HT-29 (cell line): Measurements from ENCODE around the gene PRRC2A. TPM values are rescaled to one million over a fixed set of nuclear protein-coding genes. Genes with fewer than 3 reads are reported as not detected.

Experiments used
- DNase-seq: peaks from one replicate; pipeline ENCODE4 v3.0.0-alpha.2; 2015; ENCODE audit warnings: low spot score
- total RNA-seq: library from RNA; depleted of rRNA; stranded (reverse); fragments of >200 nt; shearing (Covaris generic); gene quantifications from 2 replicates; pipeline ENCODE4 v1.2.3, GENCODE V29; 2014

PRRC2A gene
- total RNA-seq, 1 experiment from 2014 or later = 172 TPM

DNA sequence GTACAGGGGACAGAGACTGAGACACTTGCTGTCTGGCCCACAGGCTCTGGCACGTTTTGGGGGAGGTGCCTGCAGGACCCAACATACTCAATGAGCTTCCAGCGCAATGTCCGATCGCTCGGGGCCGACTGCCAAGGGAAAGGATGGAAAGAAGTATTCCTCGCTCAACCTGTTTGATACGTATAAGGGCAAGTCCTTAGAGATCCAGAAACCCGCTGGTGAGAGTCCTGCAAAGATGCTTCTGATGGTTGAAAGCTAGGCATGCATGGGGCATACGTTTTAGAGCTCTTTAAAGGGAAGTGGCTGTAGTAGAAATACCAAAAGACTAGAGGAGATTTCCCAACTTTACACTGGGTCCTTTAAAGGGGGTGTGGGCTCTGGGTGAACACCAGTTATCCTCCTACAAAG, 2.2 kb downstream of the PRRC2A start:
- no peak for DNase-seq

DNA sequence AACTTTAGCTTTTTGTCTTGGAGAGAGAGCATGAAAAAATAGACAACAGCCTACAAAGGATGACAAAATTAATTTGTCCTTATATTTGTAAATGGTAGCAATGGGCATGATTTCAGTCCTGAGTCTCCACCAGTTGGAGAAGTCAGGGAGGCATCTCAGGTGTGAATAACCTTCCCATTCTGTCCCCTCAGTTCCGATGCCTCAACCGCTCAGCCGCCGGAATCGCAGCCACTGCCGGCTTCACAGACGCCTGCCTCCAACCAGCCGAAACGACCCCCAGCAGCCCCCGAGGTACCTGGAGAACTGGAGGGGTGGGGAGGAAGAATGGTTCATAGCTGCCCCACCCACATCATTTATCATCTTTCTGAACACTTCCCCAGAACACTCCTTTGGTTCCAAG, 3.6 kb downstream of the PRRC2A start:
- DNase-seq = no peak

DNA sequence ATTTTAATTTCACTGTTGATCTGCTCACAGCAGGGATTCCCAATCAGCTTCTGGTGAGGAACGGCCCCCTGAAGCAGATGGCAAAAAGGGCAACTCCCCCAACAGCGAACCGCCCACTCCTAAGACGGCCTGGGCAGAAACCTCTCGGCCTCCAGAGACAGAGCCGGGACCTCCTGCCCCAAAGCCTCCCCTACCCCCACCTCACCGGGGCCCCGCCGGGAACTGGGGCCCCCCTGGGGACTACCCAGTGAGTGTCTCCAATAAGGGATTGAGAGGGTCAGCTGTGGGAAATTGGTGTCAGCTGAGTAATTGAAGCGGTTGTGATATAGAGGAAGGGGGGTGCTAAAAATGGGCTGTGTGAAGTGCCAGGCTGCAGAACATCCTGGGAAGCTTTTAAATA, 6.4 kb downstream of the PRRC2A start:
- DNase-seq = no peak

DNA sequence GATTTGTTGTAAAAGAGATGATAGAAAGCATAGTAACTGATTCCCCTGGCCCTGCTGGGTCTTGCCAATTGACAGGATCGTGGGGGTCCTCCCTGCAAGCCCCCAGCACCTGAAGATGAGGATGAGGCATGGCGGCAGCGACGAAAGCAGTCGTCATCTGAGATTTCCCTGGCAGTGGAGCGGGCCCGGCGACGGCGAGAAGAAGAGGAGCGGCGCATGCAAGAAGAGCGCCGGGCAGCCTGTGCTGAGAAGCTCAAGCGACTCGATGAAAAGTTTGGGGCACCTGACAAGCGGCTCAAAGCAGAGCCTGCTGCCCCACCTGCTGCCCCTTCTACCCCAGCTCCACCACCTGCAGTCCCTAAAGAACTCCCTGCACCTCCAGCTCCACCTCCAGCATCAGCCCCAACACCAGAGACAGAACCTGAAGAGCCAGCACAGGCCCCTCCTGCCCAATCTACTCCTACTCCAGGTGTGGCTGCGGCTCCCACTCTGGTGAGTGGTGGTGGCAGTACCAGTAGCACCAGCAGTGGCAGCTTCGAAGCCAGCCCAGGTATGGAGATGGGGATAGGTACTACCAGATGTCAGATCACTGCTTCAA, 7.3 kb downstream of the PRRC2A start:
- no peak for DNase-seq

DNA sequence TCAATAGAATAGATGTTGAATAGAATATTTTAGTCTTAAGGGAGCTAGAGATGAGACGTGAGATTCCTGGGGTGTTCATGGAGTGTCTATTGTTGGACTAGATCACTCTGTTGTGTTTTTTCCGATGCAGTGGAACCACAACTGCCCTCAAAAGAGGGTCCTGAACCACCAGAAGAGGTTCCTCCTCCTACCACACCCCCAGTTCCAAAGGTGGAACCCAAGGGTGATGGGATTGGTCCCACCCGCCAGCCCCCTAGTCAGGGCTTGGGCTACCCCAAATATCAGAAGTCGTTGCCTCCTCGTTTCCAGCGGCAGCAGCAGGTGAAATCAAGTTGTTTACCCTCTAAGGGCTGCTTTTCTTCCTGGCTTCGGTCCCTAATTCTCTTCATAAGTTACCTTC, 8.5 kb downstream of the PRRC2A start:
- DNase-seq = no peak

DNA sequence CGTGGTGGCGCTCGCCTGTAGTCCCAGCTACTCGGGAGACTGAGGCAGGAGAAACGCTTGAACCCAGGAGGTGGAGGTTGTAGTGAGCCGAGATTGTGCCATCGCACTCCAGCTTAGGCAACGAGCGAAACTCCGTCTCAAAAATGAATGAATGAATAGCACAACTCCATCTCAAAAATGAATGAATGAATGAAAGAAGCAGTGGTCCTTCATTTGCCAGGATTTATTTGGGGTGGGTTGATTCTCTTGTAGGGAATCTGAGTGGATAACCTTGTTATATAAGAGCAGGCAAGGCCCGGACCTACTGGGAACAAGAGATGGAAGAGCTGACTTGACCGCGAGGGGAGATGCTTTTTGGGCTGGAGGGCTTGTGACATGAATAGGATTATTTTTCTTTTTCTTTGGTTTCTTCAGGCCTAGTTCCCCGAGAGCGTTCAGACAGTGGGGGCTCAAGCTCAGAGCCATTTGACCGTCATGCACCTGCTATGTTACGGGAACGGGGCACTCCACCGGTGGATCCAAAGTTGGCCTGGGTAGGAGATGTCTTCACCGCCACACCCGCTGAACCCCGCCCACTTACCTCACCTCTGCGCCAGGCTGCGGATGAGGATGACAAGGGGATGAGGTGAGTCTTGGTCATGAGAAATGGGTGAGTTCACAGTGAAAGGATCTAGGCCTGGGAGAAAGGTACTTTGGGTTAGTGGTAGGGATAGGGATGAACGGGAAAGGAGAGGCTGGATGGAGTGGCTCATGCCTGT, 9.8 kb downstream of the PRRC2A start:
- no peak for DNase-seq

DNA sequence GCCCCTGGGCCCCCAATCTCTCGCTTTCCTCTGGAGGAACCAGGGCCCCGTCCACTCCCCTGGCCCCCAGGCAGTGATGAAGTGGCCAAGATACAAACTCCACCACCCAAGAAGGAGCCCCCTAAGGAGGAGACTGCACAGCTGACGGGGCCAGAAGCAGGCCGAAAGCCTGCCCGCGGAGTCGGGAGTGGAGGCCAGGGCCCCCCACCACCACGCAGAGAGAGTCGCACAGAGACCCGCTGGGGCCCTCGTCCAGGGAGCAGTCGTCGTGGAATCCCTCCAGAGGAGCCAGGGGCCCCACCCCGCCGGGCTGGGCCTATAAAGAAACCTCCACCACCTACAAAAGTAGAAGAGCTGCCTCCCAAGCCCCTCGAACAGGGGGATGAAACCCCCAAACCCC, 10.7 kb downstream of the PRRC2A start:
- no peak for DNase-seq

DNA sequence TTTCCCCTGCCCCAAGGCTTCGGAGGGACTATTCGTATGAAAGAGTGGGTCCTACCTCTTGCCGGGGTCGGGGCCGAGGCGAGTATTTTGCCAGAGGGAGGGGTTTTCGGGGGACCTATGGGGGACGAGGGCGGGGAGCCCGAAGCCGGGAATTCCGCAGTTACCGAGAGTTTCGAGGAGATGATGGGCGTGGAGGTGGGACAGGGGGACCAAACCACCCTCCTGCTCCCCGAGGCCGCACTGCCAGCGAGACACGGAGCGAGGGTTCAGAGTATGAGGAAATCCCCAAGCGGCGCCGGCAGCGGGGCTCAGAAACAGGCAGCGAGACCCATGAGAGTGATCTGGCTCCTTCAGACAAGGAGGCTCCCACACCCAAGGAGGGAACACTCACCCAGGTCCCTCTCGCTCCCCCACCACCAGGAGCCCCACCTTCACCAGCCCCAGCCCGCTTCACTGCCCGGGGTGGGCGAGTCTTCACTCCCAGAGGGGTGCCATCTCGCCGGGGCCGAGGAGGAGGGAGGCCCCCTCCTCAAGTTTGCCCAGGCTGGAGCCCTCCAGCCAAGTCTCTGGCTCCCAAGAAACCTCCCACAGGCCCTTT, 11.3 kb downstream of the PRRC2A start:
- no peak for DNase-seq

DNA sequence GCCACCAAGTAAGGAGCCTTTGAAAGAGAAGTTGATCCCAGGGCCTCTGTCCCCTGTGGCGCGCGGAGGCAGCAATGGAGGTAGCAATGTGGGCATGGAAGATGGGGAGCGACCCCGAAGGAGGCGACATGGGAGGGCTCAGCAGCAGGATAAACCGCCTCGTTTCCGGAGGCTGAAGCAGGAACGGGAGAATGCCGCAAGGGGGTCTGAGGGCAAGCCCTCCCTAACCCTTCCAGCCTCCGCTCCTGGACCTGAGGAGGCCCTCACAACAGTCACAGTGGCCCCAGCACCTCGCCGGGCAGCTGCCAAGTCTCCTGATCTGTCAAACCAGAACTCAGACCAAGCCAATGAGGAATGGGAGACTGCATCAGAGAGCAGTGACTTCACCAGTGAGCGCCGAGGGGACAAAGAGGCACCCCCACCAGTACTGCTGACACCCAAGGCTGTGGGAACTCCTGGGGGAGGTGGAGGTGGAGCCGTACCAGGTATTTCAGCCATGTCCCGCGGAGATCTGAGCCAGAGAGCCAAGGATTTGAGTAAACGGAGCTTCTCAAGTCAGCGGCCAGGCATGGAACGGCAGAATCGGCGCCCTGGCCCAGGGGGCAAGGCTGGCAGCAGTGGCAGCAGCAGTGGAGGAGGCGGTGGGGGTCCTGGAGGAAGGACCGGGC, 11.9 kb downstream of the PRRC2A start:
- no peak for DNase-seq

DNA sequence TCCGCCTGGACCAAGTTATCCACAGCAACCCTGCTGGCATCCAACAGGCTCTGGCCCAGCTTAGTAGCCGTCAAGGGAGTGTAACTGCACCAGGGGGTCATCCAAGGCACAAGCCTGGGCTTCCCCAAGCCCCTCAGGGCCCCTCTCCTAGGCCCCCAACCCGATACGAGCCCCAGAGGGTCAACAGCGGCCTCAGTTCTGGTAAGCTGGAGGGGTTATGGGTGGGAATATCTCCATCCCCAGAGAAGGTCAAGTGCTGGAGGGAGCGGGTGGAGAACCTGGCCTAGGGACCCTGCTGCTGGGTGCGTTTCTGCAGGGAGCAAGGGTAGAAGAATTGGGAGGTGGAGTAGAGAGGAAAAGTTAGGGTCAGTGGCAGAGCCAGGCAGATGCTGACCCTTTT, 12.9 kb downstream of the PRRC2A start:
- DNase-seq = no peak

DNA sequence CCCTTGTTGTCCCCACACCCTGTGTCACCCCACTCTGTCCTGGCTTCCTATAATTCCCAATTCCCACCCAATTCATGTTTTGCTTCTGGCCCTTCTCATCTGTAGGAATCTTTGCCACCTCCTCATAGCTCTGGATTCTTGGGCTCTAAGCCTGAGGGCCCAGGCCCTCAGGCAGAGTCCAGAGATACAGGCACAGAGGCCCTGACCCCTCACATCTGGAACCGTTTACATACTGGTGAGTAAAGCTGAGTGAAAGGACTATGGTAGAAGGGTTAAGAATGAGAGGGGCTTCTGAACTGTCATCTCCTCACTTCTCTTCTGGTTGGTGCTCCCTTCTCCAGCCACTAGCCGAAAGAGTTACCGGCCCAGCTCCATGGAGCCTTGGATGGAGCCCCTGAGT, 13.6 kb downstream of the PRRC2A start:
- DNase-seq = no peak

DNA sequence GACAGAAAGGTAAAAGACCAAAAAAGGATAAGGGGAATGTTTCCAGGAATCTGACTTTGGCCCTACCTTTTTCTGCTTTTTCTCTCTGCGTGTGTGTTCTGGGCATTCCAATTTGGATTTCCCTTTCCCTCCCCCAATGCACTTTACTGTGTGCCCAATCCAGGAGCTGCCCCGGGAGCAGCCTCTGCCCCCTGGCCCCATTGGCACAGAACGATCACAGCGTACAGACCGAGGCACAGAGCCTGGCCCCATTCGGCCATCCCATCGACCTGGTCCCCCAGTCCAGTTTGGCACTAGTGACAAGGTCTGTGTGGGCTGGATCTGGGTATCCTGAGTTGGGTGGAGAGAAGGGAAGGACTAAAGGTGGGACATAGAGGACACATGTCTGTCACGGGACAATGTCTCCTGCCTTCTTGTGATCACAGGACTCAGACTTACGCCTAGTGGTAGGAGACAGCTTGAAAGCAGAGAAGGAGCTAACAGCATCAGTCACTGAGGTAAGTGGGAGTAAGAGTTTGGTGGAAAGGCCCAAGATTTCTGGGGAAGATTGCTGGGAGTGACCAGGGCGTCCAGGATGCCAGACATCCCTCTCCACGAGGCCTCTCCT, 14.6 kb downstream of the PRRC2A start:
- DNase-seq = no peak

DNA sequence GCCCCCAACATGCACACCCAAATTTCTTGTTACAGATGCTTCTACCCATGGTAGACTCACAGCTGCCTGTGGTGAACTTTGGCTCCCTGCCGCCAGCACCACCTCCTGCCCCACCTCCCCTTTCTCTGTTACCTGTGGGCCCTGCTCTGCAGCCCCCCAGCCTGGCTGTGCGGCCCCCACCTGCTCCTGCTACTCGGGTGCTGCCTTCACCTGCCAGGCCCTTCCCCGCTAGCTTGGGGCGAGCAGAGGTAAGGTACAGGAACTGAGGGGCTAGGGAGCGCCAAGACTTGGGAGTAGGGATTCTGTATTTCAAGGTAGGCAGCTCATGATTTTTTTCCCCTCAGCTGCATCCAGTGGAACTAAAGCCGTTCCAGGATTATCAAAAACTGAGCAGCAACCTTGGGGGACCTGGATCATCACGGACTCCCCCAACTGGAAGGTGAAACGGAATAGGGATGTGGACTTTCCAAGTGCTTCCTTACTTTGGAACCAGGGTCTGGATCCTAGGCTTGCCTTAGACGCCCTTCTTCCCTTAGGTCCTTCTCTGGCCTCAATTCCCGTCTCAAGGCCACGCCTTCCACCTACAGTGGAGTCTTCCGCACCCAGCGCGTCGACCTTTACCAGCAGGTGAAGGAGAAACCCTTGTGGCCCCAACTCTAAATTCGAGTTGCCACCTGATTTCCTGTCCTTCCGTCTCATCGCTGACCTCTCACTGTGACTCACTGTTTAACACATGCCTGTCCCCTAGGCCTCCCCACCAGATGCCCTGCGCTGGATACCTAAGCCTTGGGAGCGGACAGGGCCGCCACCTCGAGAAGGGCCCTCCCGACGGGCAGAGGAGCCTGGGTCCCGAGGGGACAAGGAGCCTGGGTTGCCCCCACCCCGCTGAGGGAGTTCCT, 16.4 kb downstream of the PRRC2A start:
- no peak for DNase-seq

DNA sequence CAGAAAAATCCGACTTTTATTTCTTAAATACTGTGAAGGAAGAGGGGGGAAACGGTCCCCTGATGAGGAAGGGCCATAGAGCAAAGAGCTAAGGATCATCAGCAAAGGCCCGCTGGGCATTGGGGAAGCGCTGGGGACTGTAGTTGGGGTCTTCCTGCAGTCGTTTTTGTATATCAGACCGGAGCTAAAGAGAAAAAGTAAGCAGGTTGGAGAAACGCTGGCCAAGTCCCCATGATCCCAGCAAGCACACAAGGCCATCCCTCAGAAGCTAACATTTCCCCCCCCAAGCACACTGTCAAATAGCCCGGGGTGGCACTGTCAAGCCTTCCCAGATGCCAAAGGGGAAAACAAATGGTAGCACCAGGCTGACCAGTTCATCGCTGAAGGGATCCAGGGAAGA, 18.5 kb downstream of the PRRC2A start:
- DNase-seq = no peak

DNA sequence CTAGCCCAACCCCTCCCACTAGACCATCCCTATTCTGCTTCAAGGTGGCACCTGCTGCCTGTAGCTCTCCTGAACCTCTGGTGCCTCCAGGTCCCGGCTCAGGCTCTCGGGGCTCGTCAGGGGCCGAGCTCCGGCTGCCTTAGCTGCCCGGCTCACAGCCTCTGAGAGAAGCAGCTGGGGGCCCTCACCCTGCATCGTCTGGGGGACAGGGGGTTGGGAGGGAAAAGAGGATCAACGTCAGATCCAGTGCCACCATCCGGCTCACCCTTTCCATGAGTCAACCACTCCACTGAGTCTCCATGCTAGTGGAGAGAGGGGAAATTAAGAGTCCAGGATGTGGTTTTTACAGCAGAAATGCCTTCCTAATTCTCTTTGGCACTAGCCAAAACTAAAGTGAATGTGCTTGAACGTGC, 18.9 kb downstream of the PRRC2A start:
- DNase-seq = no peak

DNA sequence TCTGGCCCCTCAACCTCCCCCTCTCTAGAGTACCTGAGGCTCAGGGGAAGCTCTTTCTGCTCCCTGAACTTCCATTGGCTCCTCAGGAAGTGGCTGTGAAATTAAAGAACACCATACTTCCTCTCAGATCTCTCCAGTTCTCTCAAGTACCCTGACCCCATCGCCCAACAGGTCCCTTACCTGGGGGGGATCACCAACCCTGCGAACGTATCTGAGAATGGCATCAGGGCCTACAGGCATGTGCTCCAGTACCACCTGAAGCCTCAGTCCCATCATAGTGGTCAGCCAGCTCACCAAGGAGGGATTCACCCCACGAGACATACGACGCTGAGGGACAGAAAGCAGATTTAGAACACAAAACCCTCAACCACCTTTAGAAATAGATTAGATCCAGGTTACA, 20.1 kb downstream of the PRRC2A start:
- no peak for DNase-seq

DNA sequence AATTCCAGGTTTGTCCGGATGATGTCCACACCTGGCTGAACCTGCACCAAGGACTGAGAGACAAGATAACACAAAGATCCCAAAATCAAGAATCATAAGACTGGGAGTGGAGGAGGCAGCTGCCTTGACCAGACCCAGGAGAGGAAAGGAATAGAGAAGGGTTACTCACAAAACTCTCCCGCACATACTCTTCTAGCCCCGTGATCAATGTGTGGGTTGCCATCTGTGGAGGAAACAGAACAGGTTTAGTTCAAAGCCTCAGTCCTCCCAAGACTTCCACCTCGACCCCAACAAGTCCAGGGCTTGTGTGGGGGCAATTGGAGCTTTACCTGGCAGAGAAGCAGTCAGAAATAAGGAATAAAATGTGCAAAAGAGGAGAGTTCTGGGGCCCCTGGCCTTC, 20.9 kb downstream of the PRRC2A start:
- DNase-seq = no peak

DNA sequence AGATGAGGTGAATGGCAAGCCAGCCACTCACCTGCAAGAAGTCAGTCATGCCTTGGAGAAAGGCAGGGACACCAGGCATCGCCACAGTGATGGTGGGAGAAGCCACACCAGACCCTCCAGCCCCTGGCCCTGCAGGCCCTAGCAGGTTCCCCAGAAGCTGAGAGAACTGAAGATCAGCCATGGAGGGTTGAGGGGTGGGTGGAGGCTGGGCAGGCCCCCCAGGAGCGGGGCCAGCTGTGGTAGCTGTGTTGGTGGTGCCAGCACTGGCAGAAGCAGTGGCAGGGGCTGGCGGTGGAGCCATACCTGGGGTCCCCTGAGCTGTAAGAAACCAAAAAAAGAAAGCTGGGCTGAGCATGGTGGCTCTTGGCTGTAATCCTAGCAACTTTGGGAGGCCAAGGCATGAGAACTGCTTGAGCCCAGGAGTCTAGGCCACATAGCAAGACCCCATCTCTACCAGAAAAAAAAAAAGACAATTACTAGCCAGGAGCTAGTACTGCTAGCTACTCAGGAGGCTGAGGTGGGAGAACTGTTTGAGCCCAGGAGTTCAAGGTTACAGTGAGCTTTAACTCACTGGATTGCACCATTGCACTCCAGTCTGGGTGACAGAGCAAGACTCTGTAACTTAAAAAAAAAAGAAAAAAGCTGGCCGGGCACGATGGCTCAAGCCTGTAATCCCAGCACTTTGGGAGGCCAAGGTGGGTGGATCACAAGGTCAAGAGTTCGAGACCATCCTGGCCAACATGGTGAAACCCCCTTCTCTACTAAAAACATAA, 22.5 kb downstream of the PRRC2A start:
- DNase-seq = no peak

DNA sequence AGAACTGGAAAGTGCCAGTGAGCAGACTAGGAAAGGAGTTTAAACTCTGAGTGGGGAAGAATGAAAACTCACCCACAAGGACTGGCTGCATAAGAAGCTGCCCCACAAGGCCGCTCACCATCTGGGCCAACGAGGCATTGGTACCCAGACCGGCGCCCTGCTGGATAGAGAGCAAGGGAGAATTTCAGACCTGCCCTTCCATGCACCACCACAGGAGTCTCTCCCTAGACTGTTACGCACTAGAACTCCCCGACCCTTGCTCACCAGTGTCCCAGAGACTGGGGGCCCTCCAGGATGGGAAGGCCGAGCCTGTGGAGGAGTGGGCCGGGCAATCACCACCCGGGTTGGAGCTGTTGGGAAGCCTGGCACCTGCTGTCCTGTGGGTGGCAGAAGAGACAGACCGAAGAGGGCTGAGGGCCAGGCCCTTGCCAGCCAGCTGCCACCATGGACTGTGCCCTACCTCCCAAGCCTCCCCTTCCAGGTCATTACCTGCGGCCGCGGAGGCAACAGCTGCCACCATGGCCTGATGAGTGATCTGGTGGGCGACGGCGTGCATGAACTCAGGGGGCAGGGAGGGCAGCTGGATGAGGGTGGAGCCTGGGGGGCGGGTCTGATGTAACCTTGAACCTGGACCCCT, 23.4 kb downstream of the PRRC2A start:
- DNase-seq = no peak

DNA sequence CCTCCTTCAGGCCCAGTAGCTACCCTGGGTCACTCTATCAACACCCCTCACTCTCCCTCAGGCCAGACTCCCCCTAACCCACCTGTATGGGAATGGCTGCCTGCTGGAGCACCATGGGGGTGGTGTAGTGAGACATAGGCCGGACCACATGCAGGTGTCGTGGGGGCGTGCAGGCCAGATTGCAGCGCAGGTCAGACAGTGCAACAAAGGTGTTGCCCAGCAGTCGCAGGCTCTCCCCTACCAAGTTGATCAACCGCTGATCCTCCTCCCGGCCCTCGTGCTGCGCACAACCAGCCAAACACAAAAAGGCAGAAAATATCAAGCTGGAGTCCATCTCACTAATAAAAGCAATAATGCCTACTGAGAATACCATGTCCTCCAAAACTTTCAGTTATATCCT, 24.8 kb downstream of the PRRC2A start:
- DNase-seq = no peak
